GM12892 (cell line): Measurements from ENCODE around the gene GPR39.

Experiments
- POLR2A ChIP-seq: IDR thresholded peaks from 2 replicates; pipeline ENCODE4 v1.6.1; 2011; ENCODE audit warnings: low read depth, low read length, control low read depth
- POLR2AphosphoS5 ChIP-seq: IDR thresholded peaks from 2 replicates; pipeline ENCODE4 v1.6.1; 2011; ENCODE audit warnings: low read depth, low read length, control low read depth

DNA sequence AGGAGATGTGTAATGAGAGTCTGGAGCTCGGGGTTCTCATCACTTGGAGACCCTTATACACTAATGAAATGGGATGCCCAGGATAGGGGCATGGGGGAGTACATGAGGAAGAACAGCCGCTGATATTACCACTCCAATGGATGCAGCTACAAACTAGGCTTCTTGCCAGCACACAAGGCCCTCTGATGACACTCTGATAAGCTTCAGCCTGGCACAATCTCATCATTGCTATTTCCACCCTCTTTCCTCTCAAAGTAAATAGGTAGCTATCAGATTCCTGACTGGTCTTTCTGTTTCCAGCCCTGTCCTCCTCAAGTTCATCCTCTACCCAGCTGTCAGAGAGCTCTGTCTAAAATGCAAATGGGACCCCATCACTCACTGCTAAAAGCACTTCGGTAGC lies 103.0 kb downstream of the GPR39 start:
- no peak for TF ChIP-seq POLR2A
- TF ChIP-seq POLR2AphosphoS5: no peak
